WI38 (cell line): ENCODE measurements around the gene AGRN.
A peak's percentile ranks its signal among the peaks of the same experiment; 100 is the strongest.

Experiments
- H3K4me3 ChIP-seq: 2 replicates; pipeline ENCODE4 v1.5.1; 2011; ENCODE audit warnings: low read depth, mild to moderate bottlenecking, control low read depth, low read length
- TF ChIP-seq, protein P1 (sequence below): IDR thresholded peaks from 2 replicates; pipeline ENCODE4 v1.5.1; 2012; ENCODE audit warnings: low read depth, mild to moderate bottlenecking, control low read depth, low read length

AGRN gene

DNA sequence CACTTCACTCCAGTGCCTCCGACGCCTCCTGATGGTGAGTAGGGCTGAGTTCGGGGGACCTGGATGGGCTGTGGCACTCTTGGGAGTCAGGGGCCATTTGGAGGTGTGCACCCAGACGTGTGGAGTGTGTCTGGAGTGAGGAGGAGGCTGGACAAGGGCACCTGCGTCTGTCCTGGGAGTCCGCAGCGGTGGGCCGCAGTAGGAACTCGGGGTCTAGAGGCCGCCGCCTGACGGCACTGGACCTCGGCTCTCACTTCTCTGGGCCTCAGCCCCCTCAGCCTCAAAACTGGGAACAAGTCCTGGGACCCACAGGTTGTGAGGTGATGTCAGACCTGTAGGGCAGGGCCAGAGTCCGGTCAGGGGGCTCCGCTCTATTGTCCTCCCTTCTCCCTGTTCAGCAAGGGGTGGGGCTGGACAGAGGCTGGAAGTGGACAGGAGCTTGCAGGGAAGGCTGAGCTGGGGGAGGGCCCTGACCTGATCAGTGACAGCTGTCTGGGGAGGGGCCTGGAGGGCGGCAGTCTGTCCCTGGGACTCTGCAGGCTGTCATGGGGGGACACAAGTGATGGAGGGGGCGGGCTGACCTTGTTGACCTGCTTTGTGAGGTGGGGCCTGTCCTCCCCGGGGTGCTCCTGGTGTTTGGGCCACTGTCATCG lies 15.5 kb downstream of the AGRN start:
- TF ChIP-seq, protein P1, sequence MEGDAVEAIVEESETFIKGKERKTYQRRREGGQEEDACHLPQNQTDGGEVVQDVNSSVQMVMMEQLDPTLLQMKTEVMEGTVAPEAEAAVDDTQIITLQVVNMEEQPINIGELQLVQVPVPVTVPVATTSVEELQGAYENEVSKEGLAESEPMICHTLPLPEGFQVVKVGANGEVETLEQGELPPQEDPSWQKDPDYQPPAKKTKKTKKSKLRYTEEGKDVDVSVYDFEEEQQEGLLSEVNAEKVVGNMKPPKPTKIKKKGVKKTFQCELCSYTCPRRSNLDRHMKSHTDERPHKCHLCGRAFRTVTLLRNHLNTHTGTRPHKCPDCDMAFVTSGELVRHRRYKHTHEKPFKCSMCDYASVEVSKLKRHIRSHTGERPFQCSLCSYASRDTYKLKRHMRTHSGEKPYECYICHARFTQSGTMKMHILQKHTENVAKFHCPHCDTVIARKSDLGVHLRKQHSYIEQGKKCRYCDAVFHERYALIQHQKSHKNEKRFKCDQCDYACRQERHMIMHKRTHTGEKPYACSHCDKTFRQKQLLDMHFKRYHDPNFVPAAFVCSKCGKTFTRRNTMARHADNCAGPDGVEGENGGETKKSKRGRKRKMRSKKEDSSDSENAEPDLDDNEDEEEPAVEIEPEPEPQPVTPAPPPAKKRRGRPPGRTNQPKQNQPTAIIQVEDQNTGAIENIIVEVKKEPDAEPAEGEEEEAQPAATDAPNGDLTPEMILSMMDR, result no peak

GRCh38 chr1:1037366-1038327 lies 17.7 kb downstream of the AGRN start:
- TF ChIP-seq, protein P1, result no peak
- no peak overlapping the region for H3K4me3 ChIP-seq

More for the DNA sequence above, 15.5 kb downstream of the AGRN start:
- no peak overlapping the region for H3K4me3 ChIP-seq

GRCh38 chr1:1038694-1039093 lies 18.8 kb downstream of the AGRN start:
- TF ChIP-seq, protein P1, result no peak
- H3K4me3 ChIP-seq, result no peak overlapping the region

- TF ChIP-seq, protein P1, result no peak
- H3K4me3 ChIP-seq, result no peak overlapping the region
Observed at GRCh38 chr1:1039145-1039910, 19.4 kb downstream of the AGRN start.

- TF ChIP-seq, protein P1, result peak; percentile 4; the same call in 1 of the 2 replicates
Observed at GRCh38 chr1:1040004-1040991, 20.4 kb downstream of the AGRN start.

DNA sequence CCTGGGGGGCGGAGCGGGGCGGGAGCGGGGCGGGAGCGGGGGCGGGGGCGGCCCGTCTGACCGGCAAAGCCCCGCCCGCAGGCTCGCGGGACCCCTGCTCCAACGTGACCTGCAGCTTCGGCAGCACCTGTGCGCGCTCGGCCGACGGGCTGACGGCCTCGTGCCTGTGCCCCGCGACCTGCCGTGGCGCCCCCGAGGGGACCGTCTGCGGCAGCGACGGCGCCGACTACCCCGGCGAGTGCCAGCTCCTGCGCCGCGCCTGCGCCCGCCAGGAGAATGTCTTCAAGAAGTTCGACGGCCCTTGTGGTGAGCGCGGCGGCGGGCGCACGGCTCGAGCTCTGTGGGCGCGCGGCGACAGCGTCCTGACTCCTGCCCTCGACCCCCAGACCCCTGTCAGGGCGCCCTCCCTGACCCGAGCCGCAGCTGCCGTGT lies 21.2 kb downstream of the AGRN start:
- H3K4me3 ChIP-seq, result no peak overlapping the region
- TF ChIP-seq, protein P1, result no peak

More at GRCh38 chr1:1040004-1040991, 20.4 kb downstream of the AGRN start:
- peak overlapping the region; percentile 42 for H3K4me3 ChIP-seq
